GM19239 (cell line): ENCODE results near the gene SNAP29.
"Not testable (repeated sequence)": the region's sequence is repeated elsewhere in the genome, so short reads cannot be mapped to it uniquely, and the experiment has no call there.

Experiments
- DNase-seq: peaks from one replicate; pipeline ENCODE4 v3.0.0; 2011; ENCODE audit warnings: low spot score; ENCODE audit not compliant: insufficient read length
- FAIRE-seq: peaks from 2 replicates; lab custom pipeline; 2011; peaks lifted over from hg19 to GRCh38; lab: Jason Lieb, UNC

The SNAP29 gene

DNA sequence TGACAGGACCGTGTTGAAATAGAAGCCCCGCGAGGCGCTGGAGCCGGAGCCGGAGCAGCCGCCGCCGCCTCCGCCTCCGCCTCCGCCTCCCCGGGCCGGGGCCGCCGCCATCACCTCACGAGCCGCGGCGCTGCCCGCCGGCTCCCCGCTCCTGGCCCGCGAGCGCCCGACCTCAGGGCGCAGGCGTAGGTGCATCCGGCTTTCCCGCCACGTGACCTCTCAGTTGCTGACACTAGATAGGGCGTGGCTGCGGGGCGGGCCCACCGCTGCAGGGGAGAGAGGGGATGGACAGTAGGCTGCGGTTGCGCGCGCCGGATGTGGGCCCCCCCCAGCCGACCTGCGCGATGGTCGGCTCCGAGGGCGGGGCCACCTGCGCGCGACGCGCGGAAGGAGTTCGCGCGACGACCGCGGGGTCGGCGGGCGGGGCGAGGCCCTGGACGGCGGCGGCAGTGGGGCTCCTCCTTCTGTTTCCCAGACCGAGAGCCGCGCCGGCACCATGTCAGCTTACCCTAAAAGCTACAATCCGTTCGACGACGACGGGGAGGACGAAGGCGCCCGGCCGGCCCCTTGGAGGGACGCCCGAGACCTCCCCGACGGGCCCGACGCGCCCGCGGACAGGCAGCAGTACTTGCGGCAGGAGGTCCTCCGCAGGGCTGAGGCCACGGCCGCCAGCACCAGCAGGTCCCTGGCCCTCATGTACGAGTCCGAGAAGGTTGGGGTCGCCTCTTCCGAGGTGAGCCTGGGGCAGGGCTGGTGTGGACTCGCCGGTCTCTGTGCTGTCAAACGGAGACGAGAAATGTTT is at the start of gene SNAP29, which contains the start of gene PI4KA:
Gene SNAP29 (plus strand): TSS at position 393 of the 802 bp plus-strand sequence. CDS start 104 bp downstream, at position 497.
Gene PI4KA (minus strand): TSS at position 197 of the 802 bp plus-strand sequence. CDS start 86 bp downstream, at position 111.
- peak; percentile 96 for DNase-seq
- peak; percentile 80 for FAIRE-seq

- FAIRE-seq (no peak), DNase-seq (no peak)
These were observed 49.1 kb upstream of the SNAP29 start for GRCh38 chr22:20809538-20810185.

- FAIRE-seq, result no peak
- DNase-seq, result no peak
These were observed 48.2 kb upstream of the SNAP29 start for GRCh38 chr22:20810645-20811044.

DNA sequence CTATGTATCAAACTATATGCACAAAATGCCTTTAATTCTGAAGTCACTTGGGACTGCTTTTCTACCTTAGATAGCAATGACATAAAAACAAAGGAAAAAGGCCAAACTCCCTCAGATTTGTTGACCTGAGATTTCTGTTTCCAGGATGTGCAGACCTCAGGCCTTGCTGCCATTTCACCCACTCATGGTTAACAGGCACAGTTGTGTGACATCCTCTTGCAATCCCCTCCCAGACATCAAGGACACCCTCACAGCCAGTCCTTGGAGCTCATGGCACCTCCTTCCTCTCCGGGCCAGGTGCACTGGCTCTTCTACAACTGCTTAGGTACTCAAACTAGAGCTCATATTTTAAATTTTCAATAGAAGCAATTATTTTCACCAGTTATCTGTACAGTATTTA is 47.6 kb upstream of the SNAP29 start:
- FAIRE-seq (peak; percentile 8), DNase-seq (no peak)

- no peak for FAIRE-seq
- no peak for DNase-seq
These were observed 46.7 kb upstream of the SNAP29 start for GRCh38 chr22:20811971-20812660.

GRCh38 chr22:20813056-20813455 is 45.8 kb upstream of the SNAP29 start:
- FAIRE-seq (no peak), DNase-seq (no peak)

GRCh38 chr22:20814221-20814808 is 44.5 kb upstream of the SNAP29 start:
- DNase-seq (no peak), FAIRE-seq (no peak)

- no peak for DNase-seq
- no peak for FAIRE-seq
These were observed 43.2 kb upstream of the SNAP29 start for GRCh38 chr22:20815477-20816050.

DNA sequence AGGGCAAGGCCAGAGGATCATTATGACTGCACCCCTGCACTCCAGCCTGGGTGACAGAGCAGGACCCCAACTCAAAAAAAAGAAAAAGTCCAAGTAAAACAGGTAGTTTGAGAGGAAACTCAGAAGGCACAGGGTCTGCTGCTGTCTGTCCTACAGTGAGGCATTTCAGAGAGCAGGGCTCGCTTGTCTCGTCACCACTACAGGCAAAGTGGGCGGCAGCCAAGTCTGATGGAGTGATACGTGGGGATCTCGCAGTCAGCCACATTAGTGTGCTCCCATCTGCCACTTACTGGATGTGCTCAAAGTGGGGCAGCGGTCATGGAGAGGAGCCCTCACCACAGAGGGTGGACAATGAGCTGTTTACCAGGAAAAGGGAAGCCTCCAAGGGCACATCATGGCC is 42.2 kb upstream of the SNAP29 start:
- FAIRE-seq, result no peak

DNA sequence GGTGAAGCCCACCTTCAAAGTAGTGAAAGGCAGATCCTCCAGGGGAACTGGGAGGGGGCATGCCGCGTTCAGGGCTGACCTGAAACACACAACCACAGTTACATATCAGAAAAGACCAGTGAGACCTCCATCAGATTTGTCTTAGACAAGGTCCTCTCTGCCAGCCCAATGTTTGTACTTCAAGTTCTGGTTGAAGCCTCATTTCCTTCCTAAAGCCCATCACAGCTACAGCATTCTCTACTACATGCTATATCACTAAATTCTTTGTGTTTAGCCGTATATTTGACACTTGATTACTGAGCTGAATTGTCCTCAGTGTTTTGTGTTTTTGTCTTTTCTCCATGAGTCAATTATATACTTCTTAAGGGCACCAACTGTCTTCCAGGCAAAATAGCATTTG is 40.3 kb upstream of the SNAP29 start:
- no peak for DNase-seq
- FAIRE-seq, result no peak

More for the DNA sequence above, 42.2 kb upstream of the SNAP29 start:
- no peak for DNase-seq

DNA sequence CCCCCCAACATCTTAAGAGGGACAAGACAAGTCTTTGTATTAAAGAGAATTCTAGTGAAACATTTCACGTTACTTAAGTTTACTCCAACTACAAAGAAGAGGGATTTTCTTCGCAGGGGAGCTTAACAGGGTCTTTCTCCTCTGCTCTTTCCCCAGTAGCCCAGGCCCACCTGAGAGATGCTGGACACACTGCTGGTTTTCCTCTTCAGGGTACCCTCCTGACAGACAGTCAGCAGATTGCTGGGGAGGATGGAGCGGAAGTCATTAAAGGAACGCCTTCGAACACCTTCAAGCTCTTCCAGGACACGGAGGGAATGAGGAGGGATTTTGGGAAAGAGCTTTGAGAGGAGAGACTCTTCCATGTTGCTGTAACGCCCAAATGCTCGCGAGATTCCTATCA is 39.3 kb upstream of the SNAP29 start:
- FAIRE-seq, result no peak
- DNase-seq, result no peak

DNA sequence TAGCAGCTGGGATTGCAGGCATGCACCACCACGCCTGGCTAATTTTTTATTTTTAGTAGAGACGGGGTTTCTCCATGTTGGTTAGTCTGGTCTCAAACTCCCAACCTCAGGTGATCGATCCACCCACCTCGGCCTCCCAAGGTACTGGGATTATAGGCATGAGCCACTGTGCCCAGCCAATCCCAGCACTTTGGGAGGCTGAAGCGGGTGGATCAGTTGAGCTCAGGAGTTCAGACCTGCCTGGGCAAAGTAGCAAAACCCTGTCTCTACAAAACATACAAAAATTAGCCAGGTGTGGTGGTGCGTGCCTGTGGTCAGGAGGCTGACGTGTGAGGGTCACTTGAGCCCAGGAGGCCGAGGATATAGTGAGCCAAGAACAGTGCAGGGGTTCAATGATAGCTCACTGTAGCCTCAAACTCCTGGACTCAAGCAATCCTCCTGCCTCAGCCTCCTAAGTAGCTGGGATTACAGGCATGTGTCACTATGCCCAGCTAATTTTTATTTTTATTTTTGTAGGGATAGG is 37.0 kb upstream of the SNAP29 start:
- not testable (repeated sequence) for DNase-seq, FAIRE-seq

GRCh38 chr22:20822240-20822639 is 36.6 kb upstream of the SNAP29 start:
- no peak for FAIRE-seq
- no peak for DNase-seq

GRCh38 chr22:20823264-20823663 is 35.5 kb upstream of the SNAP29 start:
- FAIRE-seq (no peak), DNase-seq (no peak)

GRCh38 chr22:20825216-20825615 is 33.6 kb upstream of the SNAP29 start:
- not testable (repeated sequence) for FAIRE-seq, DNase-seq

DNA sequence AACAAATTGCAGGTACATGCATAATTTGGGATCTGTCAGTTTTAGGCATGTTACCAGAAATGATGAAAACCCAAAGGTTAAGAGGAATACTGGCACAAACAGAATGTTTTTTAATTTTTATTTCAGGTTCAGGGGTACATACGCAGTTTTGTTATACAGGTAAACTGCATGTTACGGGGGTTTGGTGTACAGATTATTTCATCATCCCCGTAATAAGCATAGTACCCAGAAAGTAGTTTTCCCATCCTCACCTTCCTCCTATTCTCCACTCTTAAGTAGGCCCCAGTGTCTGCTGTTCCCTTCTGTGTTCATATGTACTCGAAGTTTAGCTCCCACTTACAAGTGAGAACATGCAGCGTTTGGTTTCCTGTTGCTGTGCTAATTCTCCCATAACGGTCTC is 33.2 kb upstream of the SNAP29 start:
- no peak for FAIRE-seq
- no peak for DNase-seq

DNA sequence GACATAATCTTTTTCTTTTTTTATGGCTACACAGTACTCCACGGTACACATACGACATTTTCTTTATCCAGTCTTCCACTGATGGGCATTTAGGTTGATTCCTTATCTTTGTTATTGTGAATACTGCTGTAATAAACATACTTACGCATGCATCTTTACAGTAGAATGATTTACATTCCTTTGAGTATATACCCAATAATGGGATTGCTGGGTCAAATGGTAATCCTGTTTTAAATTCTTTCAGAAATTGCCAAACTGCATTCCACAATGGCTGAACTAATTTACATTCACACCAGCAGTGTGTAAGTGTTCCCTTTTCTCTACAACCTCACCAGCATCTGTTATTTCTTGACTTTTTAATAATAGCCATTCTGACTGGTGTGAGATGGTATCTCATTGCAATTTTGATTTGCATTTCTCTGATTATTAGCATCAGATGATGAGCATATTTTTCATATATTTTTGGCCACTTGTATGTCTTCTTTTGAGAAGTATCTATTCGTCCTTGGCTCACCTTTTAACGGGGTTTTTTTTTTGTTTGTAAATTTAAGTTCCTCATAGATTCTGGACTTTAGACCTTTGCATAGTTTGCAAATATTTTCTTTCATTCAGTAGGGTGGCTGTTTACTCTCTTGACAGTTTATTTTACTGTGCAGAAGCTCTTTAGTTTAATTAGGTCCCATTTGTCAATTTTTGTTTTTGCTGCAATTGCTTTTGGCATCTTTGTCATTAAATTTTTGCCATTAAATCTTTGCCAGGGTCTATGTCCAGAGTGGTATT is 32.2 kb upstream of the SNAP29 start:
- FAIRE-seq, DNase-seq: not testable (repeated sequence)

GRCh38 chr22:20829491-20830134 is 29.2 kb upstream of the SNAP29 start:
- no peak for DNase-seq
- FAIRE-seq, result no peak

GRCh38 chr22:20833225-20833665 is 25.6 kb upstream of the SNAP29 start:
- DNase-seq (no peak), FAIRE-seq (no peak)
